SK-N-SH treated with all-trans-retinoic acid at 6 μM for 48 hours (cell line): ENCODE measurements around the gene BAG5.
"Not testable (repeated sequence)": the region's sequence is repeated elsewhere in the genome, so short reads cannot be mapped to it uniquely, and the experiment has no call there.

Experiments
- ATAC-seq: fragments of 200-7000 bp; cut with Tn5 transposase; 3 replicates; pipeline ENCODE4 v1.9.1; 2020; ENCODE audit warnings: mild to moderate bottlenecking, moderate library complexity
- ARNTL ChIP-seq: fragments of 450-650 bp; formaldehyde crosslinking; IDR thresholded peaks from 2 replicates; pipeline ENCODE4 v1.5.0; 2020; ENCODE audit warnings: low read depth, mild to moderate bottlenecking, moderate library complexity, borderline replicate concordance
- BACH2 ChIP-seq: fragments of 250-450 bp; sonication (Bioruptor Pico); IDR thresholded peaks from 2 replicates; pipeline ENCODE4 v1.9.0; 2021; ENCODE audit warnings: mild to moderate bottlenecking, borderline replicate concordance
- CSDC2 ChIP-seq: fragments of 250-450 bp; sonication (Bioruptor Pico); IDR thresholded peaks from 2 replicates; pipeline ENCODE4 v1.5.0; 2020; ENCODE audit warnings: mild to moderate bottlenecking, moderate library complexity
- ESRRG ChIP-seq: fragments of 250-450 bp; sonication (Bioruptor Pico); IDR thresholded peaks from 2 replicates; pipeline ENCODE4 v1.6.1; 2021; ENCODE audit warnings: mild to moderate bottlenecking
- GLIS3 ChIP-seq: fragments of 250-450 bp; sonication (Bioruptor Pico); IDR thresholded peaks from 2 replicates; pipeline ENCODE4 v1.5.0; 2020; ENCODE audit warnings: mild to moderate bottlenecking, moderate library complexity
- RARB ChIP-seq: fragments of 250-450 bp; sonication (Bioruptor Pico); IDR thresholded peaks from 2 replicates; pipeline ENCODE4 v1.8.0; 2021; ENCODE audit warnings: mild to moderate bottlenecking, moderate library complexity
- TCF4 ChIP-seq: fragments of 250-450 bp; sonication (Bioruptor Pico); IDR thresholded peaks from 2 replicates; pipeline ENCODE4 v1.8.0; 2021; ENCODE audit warnings: mild to moderate bottlenecking, moderate library complexity, borderline replicate concordance
- TOX ChIP-seq: fragments of 250-450 bp; sonication (Bioruptor Pico); IDR thresholded peaks from 2 replicates; pipeline ENCODE4 v1.8.0; 2021; ENCODE audit warnings: mild to moderate bottlenecking, moderate library complexity, borderline replicate concordance
- ZFP3 ChIP-seq: fragments of 250-450 bp; sonication (Bioruptor Pico); IDR thresholded peaks from 2 replicates; pipeline ENCODE4 v1.5.0; 2020; ENCODE audit warnings: mild to moderate bottlenecking, moderate library complexity
- ZFP30 ChIP-seq: fragments of 450-650 bp; formaldehyde crosslinking; IDR thresholded peaks from 2 replicates; pipeline ENCODE4 v1.5.0; 2022; ENCODE audit warnings: mild to moderate bottlenecking, moderate library complexity
- ZNF565 ChIP-seq: fragments of 450-650 bp; formaldehyde crosslinking; conservative IDR thresholded peaks from 2 replicates; pipeline ENCODE4 v1.5.0; 2020; ENCODE audit warnings: low read depth, mild to moderate bottlenecking, moderate library complexity
- ZNF8 ChIP-seq: fragments of 450-650 bp; formaldehyde crosslinking; IDR thresholded peaks from 2 replicates; pipeline ENCODE4 v1.5.0; 2020; ENCODE audit warnings: mild to moderate bottlenecking, moderate library complexity
- TF ChIP-seq, protein P1 (sequence below): fragments of 250-450 bp; sonication (Bioruptor Pico); IDR thresholded peaks from 2 replicates; pipeline ENCODE4 v1.5.0; 2020; ENCODE audit warnings: mild to moderate bottlenecking, moderate library complexity

BAG5 gene

DNA sequence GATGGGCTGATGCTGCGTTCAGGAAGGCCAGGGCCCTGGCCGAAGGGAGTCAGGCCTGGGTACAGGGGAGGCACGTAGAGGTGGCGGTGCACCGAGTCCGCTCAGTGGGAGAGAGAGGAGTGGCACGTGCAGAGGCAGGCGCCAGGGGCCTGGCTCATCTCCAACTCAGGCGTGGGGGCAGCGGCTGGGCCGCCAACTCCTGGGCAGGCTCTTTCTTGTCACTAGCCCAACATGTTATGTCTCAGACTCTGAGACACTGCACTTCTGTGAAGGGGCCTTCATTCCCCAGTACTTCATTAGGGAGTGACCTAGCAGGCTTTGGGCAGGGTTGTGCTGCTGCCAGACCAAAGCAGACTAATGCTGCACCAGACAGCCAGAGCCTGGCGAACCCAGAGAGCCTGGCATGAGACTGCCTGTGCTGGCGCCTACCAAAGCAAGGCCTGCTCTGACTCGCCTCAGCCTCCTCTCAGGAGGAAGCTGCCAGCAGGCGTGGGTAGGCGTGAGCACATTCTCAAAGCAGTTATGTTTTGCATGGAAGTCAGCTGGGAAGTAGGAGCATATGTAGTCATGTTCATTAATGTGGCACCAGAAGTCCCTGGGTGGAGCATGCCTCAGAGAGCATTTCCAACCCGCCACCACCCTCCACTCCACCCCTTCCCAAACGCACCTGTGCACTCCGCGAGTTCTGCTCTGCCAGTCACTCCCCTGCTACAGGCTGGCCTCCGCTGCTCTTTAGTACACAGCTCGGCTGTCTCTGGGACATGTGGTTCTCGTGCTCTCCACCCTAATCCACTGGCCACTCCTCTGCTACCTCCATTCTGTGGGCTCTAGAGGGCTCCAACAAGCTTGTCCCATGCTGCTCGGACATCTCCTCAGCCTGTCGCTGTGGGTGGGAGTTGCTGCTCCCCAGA lies 49.5 kb downstream of the BAG5 start:
- ATAC-seq = peak; percentile 43
- no peak for TF ChIP-seq ZNF8 (CRISPR knock-in tag)
- TF ChIP-seq, protein P1, sequence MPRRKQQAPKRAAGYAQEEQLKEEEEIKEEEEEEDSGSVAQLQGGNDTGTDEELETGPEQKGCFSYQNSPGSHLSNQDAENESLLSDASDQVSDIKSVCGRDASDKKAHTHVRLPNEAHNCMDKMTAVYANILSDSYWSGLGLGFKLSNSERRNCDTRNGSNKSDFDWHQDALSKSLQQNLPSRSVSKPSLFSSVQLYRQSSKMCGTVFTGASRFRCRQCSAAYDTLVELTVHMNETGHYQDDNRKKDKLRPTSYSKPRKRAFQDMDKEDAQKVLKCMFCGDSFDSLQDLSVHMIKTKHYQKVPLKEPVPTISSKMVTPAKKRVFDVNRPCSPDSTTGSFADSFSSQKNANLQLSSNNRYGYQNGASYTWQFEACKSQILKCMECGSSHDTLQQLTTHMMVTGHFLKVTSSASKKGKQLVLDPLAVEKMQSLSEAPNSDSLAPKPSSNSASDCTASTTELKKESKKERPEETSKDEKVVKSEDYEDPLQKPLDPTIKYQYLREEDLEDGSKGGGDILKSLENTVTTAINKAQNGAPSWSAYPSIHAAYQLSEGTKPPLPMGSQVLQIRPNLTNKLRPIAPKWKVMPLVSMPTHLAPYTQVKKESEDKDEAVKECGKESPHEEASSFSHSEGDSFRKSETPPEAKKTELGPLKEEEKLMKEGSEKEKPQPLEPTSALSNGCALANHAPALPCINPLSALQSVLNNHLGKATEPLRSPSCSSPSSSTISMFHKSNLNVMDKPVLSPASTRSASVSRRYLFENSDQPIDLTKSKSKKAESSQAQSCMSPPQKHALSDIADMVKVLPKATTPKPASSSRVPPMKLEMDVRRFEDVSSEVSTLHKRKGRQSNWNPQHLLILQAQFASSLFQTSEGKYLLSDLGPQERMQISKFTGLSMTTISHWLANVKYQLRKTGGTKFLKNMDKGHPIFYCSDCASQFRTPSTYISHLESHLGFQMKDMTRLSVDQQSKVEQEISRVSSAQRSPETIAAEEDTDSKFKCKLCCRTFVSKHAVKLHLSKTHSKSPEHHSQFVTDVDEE (CRISPR knock-in tag) = no peak
- no peak for TF ChIP-seq GLIS3 (CRISPR knock-in tag)
- no peak for TF ChIP-seq ZNF565
- TF ChIP-seq ZFP3 (CRISPR knock-in tag) = no peak
- TF ChIP-seq CSDC2 = no peak

DNA sequence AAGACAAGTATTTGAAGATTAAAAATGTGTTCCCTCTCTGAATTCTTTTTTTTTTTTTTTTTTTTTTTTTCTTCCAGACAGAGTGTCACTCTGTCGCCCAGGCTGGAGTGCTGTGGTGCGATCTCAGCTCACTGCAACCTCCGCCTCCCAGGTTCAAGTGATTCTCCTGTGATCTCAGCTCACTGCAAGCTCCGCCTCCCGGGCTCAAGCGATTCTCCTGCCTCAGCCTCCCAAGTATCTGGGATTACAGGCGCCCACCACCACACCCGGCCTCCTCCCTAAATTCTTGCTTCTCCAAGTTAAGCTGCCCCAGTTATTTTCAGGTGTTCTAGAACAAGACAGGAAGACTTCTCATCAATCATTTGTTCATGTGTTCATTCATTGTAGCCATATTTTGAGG lies 50.3 kb downstream of the BAG5 start:
- not testable (repeated sequence) for ATAC-seq

DNA sequence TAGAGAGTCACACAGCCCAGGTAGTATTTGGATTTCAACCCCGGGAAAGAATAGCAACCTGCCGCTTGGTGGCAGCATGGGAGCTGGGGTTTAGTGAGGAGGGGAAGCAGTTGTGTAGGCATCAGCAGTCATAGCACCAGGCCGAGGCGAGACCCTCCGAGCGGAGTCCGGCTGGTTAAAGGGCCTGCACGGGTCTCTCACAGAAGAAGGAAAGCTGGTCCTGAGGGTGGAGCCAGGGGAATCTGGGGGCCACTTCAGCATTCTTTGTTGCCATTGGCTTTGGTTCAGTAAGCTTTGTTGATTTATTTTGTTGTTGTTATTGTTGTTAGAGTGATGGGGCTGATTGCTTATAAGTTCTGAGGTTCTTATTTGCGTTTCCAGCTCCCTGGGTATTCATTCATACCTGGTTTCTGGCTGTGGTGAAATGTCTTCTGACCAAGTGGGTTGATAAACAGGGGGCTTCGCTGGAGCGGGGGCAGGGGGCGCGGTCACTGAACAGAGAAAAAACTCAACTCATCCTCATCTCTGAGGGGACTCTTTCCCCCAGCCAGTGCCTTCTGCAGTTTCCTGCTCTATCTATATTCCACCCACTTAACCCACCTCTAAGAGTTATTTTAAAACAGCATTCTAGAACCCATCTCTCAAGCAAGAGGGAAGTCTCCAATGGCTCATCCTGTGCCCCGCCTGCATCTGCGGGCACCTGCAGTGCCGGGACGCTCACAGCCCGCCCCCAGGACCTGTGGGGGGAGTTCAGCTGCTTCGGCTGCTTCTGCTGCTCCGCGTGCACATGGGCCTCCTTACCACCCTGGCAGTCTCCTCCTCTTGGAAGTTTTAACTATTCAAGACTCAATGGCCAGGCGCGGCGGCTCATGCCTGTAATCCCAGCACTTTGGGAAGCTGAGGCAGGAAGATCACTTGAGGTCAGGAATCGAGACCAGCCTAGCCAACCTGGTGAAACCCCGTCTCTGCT lies 51.4 kb downstream of the BAG5 start:
- TF ChIP-seq BACH2 (no peak), TCF4 (no peak), ESRRG (no peak)
- TF ChIP-seq, all 23 proteins: peak for 0
- no peak for ATAC-seq

DNA sequence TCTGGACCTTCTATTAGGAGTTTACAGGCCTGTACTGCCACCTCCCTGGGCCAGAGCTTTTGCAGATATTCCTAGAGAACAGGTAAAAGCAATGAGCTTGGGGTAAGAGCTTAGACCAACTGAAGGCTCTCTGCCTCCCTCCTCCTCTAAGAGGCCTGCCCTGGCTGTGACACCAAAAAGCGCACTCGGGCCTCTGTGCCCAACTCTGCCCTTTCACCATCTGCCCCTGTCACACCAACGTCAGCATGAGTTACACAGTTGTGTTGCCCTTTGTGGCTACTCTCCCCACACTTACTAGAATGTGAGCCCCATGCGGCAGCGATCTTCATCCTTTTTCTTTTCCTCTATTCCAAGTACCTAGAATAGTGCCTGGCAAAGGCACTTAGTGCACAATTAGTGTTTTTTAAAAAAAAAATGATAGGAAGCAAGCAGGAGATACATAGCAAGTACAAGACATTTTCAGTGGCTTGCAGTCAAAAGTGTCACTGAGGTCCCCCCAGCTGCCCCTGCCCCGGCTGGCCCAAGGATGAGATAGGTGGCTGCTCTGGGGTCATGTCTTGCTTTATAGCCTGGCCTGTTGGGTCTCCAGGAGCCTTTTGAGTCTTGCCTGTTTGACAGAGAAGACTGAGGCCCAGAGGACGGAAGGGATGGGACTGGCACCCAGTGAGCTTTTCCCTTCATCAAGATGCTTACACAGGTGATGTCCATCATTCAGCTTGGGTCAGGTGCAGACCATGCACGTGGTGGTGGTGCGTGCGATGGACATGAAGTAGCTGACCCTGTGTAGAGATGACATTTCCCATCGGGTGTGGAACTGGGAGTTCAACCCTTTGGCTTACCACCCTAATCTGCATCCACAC lies 52.4 kb downstream of the BAG5 start:
- no peak for ATAC-seq
- TF ChIP-seq ZFP30 (CRISPR knock-in tag) = no peak
- TF ChIP-seq, all 23 proteins: peak for 0

DNA sequence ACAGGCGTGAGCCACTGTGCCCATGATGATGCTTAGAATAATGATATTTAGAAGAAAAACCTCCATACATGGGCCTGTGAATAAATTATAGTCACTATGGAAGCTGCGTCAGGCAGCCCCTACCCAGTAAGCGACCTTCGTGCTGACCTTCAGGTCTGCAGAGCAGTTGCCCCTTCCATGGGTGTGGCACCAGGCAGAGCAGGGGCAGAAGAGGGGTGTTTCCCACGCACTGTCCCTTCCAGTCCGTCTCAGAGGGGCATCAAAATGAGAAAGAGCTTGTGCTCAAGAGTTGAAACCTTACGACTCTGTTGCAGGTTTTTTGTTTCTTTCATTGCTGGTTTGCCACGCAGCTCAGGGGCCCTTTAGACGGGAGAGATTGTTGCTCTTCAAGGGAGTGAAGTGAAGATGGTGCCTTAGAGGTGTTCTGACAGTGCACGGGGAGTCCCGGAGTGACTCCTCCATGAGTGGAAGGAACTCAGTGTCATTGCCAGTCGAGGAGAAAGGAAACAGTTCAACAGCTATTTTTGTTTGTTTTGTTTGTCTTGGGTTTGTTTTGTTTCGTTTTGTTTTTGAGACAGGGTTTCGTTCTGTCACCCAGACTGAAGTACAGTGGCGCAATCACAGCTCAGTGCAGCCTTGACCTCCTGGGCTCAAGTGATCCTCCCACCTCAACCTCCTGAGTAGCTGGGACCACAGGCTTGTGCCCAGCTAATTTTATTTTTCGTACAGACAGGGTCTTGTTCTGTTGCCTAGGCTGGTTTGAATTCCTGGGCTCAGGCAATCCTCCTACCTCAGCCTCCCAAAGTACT lies 53.7 kb downstream of the BAG5 start:
- ATAC-seq = no peak
- TF ChIP-seq ZFP30 (CRISPR knock-in tag) = no peak

DNA sequence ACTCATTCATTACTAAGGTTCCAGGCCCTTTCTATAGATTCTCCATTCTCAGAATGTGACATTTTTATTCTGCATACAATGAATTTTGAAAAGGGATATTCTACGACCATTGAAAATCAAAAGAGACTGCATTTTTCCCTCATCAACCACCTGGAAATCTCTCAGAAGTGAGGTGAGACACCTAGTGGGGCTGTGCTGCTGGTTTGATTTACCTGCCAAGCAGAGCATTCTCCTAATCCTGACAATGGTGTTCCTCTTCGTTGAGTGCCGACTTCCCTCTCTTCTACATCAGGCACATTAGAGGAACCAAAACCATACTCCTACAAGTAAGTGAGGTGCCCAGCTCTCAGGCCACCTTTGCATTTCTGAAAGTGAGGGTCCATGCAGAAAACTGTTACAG lies 54.7 kb downstream of the BAG5 start:
- TF ChIP-seq, protein P1 (CRISPR knock-in tag) = no peak
- TF ChIP-seq ZFP30 (CRISPR knock-in tag) (no peak), RARB (CRISPR knock-in tag) (no peak), TOX (CRISPR knock-in tag) (no peak), ARNTL (CRISPR knock-in tag) (no peak)
- no peak for ATAC-seq
